GM12865 (cell line): ENCODE measurements around the gene RHOH.
A peak's percentile ranks its signal among the peaks of the same experiment; 100 is the strongest.

ENCODE experiments used
- DNase-seq: peaks from one replicate; pipeline ENCODE4 v3.0.0; 2010; ENCODE audit warnings: low read depth
- H3K4me3 ChIP-seq: 2 replicates; pipeline ENCODE4 v1.5.1; 2011; ENCODE audit warnings: mild to moderate bottlenecking, low read depth, low read length, control low read depth
- CTCF ChIP-seq: IDR thresholded peaks from 2 replicates; pipeline ENCODE4 v1.5.1; 2011; ENCODE audit warnings: low read length, control low read depth, low read depth, inconsistent platforms; ENCODE audit not compliant: insufficient read depth; ENCODE audit errors: missing control alignments

Gene RHOH

GRCh38 chr4:40224432-40224831 lies 27.6 kb downstream of the RHOH start:
- H3K4me3 ChIP-seq, result no peak overlapping the region
- DNase-seq, result no peak
- TF ChIP-seq CTCF, result no peak

- H3K4me3 ChIP-seq, result no peak overlapping the region
- TF ChIP-seq CTCF, result no peak
- DNase-seq, result no peak
Observed at GRCh38 chr4:40225497-40225896, 28.7 kb downstream of the RHOH start.

- no peak overlapping the region; the same call in 1 of the 2 replicates for H3K4me3 ChIP-seq
- peak; percentile 93 for DNase-seq
- TF ChIP-seq CTCF, result no peak
Observed at GRCh38 chr4:40227284-40227683, 30.5 kb downstream of the RHOH start.

- peak; percentile 85 for DNase-seq
- peak; percentile 65 for TF ChIP-seq CTCF
Observed at GRCh38 chr4:40228497-40229365, 31.9 kb downstream of the RHOH start.

GRCh38 chr4:40231316-40231863 lies 34.6 kb downstream of the RHOH start:
- no peak for DNase-seq
- TF ChIP-seq CTCF, result no peak
- no peak overlapping the region for H3K4me3 ChIP-seq

More at GRCh38 chr4:40228497-40229365, 31.9 kb downstream of the RHOH start:
- peak overlapping the region; percentile 12 for H3K4me3 ChIP-seq

- DNase-seq, result peak; percentile 56
- TF ChIP-seq CTCF, result no peak
- H3K4me3 ChIP-seq, result no peak overlapping the region
Observed at GRCh38 chr4:40232610-40233009, 35.8 kb downstream of the RHOH start.
